ENCODE measurements around the gene CREBBP.
A peak's percentile ranks its signal among the peaks of the same experiment; 100 is the strongest.

CREBBP gene

DNA sequence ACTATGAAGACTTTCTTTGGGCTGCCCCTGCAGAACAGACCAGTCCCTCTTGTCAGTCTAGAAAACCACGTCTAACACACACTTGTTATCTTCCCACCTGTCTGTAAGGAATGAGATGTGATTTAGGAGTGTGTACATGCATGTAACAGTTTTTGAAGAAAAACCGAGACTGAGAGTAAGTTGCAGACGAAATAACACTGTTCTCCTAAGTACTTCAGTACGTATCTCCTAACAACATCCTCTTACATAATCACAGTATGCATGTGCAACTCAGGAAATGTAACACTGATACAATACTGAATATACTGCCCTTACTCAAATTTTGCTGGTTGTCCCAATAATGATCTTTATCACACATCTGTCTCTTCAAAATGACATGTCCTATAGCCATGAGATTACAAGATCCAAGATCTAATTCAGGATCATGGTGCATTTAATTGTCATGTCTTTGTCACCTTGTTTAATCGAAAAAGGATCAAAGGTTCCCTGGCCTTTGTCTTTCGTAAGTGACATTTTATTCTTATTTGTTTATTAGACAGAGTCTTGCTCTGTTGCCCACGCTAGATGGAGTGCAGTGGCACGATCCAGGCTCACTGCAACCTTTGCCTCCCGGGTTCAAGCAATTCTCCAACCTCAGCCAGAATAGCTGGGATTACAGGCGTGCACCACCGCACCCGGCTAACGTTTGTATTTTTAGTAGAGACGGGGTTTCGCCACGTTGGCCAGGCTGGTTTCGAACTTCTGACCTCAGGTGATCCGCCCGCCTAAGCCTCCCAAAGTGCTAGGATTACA lies 25.6 kb downstream of the CREBBP start:
- peak; percentile 58 for DNase-seq

DNA sequence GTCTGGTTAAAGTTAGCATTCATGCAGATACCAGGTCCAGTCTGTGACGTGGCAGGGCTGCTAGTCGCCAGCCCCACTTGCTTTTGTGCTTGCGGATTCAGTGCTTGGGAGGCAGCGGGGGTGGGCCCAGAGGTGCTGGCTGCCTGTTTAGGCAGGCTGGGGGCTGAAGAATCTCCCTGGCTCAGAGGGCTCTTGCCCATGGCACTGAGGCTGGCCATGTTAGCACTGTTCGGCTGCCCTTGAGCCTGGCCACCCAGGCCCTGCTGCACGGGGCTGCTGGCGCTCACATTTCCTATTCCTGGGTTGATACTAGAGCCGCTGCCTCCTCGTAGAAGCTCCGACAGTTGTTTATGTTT lies 30.0 kb downstream of the CREBBP start:
- no peak for DNase-seq

DNA sequence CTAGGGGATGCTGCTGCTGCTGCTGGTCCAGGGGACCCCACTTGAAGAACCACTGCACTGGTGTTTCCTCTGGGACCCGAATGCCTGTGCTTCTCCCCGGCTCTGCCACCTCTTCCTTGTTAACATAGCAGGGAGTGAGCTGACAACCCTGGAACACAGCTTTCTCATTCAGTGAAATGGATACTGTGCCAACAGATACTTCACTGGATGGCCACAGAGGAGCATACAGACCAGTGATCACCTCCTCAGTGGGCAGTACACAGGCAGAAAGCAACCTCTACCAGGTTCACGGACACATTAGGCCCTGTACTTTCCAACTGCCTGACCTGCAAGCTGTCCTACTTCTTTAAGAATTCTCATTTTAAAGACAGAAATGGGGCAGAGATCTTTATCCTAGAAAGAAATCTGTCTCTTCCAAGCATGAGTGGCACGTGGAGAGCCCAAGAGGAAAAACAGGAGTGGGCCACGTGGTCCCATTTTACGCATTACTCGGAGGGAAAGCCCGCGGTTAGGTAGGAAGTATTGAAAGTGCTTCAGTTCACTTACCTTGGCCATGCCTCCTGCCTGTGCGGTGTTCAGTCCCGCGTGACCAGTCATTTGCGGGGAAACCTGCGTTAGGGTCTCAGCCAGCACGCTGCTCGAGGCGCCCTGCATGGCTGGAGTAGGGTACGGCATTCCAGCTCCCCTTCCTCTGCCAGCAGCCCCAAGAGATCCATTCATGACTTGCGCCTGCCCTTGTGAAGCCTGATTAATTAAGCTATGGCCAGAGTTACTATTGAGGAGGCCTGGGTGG lies 30.6 kb downstream of the CREBBP start:
- no peak for DNase-seq

DNA sequence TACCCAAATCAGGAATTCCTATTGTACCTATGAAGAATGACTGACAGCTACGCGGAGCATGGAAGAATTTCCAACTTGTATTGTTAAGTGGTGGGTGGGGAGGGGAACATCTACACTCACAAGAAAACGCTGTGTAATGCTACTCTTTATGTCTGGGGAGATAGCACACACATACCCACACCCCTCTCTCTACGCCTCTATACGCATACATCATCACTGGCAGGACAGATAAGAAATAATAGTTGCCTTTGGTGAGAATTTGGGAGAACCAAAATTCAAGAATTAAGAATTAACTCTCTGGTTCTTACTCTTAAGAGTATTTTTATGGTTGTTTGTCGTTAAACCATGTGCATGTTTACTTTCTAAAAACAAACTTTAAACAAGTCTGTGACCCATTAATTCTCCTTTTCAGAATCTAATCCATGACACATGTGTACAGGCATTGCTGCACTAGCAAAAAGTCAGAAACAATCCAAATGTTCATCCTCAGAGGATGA lies 33.9 kb downstream of the CREBBP start:
- DNase-seq: peak; percentile 94

DNA sequence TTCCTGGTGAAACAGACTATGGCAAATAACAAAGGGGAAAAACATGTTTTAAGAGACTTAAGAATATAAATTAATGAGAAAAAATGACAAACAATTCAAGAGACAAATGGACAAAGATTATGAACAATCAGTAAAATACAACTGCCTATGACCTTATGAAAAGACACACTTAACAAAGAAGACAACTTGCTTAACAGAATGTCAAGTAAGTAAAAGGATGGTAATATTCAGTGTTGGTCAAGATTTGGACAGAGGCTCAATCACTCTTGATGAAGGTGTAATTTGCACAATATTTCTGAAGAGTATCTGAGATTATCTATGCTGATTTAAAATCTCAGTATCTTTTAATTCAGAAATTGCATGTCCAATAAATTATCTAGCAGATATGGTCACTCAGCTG lies 34.4 kb downstream of the CREBBP start:
- DNase-seq: no peak

DNA sequence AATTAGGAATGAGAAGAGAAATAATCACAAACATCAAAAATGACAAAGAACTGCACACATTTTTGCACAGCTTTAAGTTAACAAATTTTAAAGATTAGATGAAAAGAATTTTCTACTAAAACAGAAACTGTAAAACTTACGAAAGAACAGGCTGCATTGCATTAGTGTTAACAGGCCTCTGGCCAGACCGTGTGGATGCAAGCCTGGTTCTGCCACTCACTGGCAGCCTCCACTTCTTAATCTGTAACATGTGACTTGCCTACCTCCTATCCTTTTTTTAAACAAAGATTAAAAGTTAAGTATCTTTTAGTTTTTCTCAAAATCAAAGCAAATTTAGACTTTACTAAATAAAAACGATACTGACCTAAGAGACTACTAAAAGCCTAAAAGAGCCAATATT lies 37.5 kb downstream of the CREBBP start:
- peak; percentile 41 for DNase-seq

DNA sequence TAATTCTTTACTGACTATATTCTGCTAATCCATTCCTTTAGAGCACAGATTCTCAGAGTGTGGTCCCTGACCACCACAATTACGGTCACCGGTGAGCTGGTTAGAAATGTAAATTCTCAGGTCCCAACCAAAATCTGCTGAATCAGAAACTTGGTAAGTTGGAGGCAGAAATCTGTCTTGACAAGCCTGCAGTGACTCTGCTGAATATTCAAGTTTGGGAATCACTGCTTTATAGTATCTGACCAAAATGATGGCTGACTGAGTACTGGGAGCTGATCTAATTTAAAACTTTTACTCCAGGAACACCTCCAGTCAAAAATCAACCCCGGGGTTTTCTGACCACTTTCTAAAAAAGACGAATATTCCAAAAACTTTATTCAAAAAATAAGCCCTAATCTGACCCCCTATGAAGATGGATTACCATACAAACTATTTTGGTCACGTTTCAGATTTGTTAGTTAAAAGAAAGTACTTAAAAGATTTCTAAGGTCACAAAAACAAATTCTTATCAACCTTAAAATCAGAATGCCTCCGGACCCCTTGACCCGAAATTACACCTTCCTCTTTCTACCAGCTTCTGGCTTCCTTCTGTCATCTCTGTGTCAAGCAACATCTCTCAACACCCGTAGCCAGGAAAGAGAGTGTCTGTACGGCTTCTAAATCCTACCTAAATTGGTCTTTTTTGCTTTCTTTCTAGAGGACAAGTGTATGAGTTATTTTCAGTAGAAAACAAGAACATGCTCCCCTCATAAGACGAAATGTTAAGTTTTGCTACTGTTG lies 38.6 kb downstream of the CREBBP start:
- peak; percentile 34 for DNase-seq

DNA sequence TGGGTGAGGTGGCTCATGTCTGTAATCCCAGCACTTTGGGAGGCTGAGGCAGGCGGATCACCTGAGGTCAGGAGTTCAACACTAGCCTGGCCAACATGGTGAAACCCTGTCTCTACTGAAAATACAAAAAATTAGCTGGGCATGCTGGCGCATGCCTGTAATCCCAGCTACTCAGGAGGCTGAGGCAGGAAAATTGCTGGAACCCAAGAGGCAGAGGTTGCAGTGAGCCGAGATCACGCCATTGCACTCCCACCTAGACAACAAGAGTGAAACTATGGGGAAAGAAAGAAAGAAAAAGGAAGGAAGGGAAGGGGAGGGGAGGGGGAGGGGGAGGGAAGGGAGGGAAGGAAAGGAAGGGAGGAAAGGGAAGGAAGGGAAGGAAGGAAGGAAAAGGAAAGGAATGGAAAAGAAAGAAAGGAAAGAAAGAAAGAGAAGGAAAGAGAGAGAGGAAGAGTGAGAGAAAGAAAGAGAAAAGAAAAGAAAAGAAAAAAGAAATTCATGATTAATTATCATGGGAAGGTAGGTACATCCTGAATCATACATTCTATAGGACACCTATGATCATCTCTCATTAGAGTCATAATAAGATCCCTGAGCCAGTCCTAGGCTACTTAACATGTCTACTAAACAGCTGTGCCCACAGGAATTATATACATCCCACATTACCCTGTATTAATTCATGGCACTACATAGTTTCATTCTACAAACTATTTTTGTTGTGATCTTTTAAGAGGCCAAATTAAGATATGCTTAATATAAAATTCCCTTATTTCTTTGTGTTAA lies 40.9 kb downstream of the CREBBP start:
- no peak for DNase-seq

DNA sequence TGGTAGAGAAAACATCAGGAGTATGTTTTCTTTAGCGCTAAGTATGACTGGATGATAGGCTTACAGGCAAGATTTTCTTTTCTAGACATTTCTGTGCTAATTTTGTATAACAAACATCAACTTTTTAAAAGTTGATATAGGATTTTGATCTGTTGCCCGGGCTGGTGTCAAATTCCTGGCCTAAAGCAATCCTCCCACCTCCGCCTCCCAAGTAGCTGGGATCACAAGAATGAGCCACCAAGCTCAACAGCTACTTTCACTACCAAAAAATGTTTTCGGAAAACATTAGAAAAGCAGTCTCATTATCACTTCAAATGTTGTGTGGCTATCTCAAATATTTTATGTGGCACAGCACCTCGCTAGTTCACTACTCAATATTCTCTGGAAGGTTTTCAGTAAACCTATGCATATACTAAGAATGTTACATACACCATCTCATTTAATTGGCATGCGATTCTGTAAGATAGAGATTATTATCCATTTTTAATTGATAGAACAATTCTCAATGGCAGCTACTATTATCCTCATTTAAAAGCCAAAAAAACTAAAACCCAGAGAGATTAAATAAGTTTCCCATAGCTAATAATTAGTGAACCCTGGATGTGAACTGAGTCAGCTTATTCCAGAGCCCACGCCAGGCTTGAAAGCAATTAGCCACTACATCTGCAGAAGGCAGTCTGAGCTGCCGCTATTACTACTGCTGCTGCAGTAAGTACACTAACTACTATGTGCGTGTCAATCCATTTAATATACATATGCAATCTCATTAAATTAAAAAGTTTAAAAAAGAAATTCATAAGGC lies 41.7 kb downstream of the CREBBP start:
- DNase-seq: no peak

DNA sequence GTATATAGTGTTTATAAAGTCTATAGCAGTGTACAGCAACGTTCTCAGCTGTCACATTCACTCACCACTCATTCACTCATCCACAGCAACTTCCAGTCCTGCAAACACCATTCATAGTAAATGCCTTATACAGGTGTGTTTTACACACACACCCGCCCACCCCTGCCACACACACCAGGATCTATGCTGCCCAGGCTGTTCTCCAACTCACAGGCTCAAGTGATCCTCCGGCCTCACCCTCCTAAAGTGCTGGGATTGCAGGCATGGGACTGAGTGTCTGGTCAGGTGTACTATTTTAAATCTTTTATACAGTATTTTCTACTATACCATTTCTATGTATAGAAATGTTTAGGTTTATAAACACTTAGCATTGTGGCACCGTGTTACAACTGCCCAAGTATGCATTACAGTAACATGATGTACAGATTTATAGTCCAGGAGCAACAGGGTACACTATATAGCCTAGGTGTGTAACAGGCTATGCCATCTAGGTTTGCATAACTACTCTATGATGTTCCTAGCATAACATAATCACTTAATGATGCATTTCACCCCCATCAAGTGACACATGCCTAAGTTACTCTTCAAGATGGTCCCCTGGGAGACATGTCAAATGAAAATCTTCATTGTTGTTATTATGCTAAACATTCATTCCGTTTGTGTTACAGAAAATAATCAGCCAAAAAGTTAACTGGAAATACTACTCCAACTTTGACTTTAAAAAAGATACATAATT lies 42.5 kb downstream of the CREBBP start:
- no peak for DNase-seq

DNA sequence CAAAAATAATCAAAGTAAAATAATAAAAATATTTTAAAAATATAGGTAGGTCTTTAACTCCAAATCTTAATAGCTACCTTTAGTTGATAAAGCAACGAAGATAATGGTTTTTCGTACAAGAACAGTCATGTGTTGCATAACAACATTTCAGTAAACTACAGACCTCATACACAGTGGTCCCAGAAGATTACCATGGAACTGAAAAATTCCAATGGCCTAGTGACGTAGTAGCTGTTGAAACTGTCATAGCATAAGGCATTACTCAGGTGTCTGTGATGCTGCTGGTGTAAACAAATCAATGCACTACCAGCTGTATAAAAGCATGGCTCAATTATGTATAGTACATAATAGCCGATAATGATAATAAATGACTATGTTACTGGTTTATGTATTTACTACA lies 43.9 kb downstream of the CREBBP start:
- no peak for DNase-seq

DNA sequence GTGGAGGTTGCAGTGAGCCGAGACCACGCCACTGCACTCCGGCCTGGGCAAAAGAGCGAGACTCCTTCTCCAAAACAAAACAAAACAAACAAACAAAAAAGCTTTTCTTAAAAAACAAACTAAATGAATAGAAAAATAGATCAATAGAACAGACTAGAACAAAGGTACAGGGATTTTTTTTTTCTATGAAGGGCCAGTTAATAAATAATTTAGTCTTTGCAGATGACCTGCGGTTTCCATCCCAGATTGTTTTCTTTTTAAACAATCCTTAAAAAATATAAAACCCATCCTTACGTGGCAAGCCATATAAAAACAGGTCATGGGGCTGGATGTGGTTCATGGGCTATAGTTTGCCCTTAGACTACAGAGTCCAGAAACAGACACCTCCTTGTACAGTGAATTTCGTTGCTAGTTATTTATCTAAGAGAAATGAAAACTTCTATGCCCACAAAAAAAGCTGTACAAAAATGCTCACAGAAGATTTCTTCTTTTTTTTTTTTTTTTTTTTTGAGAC lies 45.4 kb downstream of the CREBBP start:
- DNase-seq: no peak

DNA sequence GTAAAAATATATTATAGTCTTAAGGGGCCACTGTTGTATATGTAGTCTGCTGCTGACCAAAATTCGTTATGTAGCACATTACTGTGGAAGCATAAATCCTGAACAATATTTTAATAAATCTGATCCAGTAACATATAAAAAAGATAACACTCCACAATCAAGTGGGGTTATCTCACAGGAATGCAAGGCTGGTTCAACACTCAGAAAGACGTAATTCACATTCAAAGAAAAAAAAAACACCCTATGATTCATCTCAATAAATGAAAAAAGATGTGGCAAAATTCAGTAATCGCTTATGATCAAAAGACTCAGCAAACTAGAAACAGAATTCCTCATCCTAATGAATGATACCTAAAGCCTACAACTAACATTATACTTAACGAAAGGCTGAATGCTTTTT lies 47.8 kb downstream of the CREBBP start:
- DNase-seq: no peak

DNA sequence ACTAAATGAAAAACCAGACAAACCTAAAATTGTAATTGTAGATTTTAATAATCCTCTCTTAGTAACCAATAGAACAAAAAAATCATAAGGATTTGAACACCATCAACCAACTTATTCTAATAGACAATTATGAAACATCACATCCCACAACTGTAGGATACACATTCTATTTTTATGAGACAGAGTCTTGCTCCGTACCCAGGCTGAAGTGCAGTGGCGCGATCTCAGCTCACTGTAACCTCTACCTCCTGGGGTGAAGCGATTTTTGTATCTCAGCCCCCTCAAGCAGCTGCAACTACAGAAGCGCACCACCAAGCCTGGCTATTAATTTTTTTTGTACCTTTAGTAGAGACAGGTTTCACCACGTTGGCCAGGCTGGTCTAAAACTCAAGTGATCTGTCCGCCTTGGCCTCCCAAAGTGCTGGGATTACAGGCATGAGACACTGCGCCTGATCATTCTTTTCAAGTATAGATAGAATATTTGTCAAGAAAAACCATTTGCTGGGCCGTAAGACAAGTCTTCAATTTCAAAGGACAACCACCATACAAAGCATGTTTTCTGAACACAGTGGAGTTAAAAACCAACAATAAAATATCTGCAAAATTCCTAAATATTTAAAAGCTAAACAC lies 49.8 kb downstream of the CREBBP start:
- DNase-seq: no peak

DNA sequence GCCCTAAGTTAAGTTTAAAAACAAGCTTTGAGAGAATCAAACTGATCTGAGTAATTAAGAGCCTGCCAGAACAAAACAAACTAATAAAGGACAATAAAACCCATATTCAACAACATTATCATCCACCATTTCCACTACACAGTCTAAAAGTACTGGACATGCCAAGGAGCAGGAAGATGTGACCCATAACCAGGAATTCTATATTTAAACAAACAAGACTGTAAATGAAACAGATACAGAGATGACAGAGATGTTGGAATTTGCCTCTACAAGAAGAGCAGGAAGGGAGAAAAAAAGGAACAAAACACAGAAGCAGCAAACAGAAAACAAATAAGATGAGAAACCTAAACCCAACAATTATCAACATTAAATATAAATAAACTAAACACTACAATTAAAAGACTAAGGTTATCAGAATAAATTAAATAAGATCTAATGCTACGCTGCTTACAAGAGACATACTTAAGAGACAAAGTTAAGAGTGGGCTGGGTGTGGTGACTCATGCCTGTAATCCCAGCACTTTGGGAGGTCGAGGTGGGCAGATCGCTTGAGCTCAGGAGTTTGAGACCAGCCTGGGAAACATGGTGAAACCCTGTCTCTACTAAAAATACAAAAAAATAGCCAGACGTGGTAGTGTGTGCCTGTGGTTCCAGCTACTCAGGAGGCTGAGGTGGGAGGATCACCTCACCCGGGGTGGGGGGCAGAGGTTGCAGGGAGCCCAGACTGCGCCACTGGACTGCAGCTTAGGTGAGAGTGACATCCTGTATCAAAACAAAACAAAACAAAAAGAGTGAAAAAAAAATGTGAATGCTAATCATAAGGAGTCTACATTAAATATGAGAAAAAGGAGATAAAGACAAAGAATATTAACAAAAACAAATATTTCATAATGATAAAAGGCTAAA lies 50.6 kb downstream of the CREBBP start:
- DNase-seq: no peak

DNA sequence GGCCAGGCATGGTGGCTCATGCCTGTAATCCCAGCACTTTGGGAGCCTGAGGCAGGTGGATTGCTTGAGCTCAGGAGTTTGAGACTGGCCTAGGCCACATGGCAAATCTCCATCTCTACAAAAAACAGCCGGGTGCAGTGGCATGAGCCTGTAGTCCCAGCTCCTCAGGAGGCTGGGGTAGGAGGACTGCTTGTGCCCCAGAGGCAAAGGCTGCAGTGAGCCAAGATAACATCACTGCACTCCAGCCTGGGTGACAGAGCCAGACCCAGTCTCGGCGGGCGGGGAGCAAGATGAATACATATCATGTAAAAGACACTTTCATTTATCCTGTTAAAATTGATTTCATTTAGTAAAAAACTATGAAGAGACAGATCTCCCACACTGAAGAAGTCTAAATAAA lies 54.6 kb downstream of the CREBBP start:
- peak; percentile 19 for DNase-seq

DNA sequence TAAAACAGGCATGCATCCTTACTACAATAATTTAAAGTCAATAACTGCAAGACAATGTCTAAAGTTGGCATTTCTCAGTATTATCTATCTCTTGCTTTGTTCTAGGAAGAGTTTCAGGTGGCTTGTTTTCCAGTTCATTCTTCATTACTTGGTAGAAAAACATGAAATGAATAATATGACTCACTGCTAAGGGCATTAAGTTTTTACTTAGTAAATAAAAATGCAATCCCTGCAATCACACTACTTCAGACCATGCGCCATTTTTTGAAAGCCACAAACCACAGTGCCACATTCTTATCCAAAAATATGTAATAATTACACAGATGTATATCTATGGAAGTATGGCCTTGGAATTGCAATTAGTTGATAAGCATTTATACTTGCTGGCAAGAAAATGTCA lies 55.4 kb downstream of the CREBBP start:
- DNase-seq: peak; percentile 11

DNA sequence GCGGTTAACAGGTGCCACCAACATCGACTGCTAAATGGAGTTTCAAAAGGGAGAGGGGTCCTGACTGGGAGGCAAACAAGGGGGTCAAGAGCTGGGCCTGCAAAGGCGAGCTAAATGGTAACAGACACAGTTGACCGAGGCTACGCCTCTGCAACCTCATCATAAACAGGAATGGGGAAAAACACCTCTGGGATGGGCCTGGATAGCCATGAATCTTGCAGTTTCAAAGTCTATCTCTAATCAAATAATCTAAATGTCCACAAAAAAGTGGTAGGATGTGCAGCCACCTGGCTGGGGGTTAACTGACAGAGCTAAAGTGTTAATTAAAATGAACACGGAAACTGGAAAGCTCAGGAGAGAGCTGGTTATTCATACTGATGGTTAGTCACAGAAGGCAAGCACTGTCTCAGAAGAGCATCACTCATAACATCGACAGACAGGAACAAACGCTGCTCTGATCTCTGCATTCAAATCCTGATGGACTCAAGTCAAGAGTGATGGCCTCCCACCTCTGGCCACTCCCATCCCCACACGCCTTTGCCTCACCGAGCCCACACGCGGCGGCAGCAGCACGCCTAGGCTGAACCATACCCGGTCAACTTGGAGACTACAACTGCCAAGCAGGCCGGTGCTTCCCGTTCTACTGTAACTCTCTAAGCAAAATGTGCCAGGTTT lies 56.3 kb downstream of the CREBBP start:
- no peak for DNase-seq

DNA sequence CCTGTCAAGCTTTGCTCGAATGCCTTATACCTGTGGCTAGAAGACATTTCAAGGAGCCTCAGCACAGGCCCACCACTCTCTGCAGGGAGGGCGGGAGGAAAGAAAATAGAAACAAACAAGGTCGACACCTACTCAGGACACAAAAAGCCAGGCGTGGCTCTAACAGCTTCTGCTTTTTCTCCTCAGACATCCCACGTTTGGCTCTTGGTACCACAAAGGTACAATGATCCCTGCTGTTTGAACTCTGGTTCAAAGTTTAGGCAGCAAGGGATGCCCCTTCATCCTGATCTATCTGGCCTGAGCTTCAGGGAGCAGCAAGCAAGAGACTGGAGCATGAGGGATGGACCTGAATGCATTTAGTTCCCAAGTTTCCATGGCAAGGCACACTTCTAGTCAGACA lies 57.1 kb downstream of the CREBBP start:
- DNase-seq: no peak

Measured in hematopoietic multipotent progenitor cell treated with erythropoietin and hydrocortisone succinate and interleukin-3 and kit ligand, for 6 days (in vitro differentiated cells).